HEK293 (cell line): Measurements from ENCODE around the gene PWWP2B.

ENCODE experiments used
- CTCF ChIA-PET: fragments of 350-600 bp; formaldehyde crosslinking; extraction: SDS; loops from one replicate; lab custom pipeline; 2021; ENCODE audit warnings: antibody characterized with exemption; lab: Yijun Ruan, JAX
- POLR2A ChIA-PET: fragments of 300-600 bp; formaldehyde crosslinking; extraction: SDS; loops from one replicate; lab custom pipeline; 2020; ENCODE audit warnings: antibody characterized with exemption, inconsistent platforms; lab: Yijun Ruan, JAX
- H3K27ac ChIP-seq: fragments of 200-500 bp; sonication (Bioruptor generic); 2 replicates; pipeline ENCODE4 v1.5.1; 2014; ENCODE audit warnings: low read depth, low read length, control low read depth, inconsistent platforms; ENCODE audit errors: extremely low read depth
- H3K36me3 ChIP-seq, 2 experiments: fragments of 200-500 bp in 1 of 2; sonication (Bioruptor generic) in 1 of 2; 1 replicate in 1 of 2; 2 replicates in 1 of 2; pipeline ENCODE4 v1.5.1; 2014 to 2017; ENCODE audit warnings: inconsistent platforms in 2 of 2, low read length in 2 of 2; ENCODE audit not compliant: control insufficient read depth in 2 of 2, insufficient read depth in 1 of 2
- H3K4me1 ChIP-seq: fragments of 200-500 bp; sonication (Bioruptor generic); 2 replicates; pipeline ENCODE4 v1.5.1; 2014; ENCODE audit warnings: mild to moderate bottlenecking, low read length, inconsistent platforms; ENCODE audit not compliant: control insufficient read depth, insufficient read depth
- H3K4me3 ChIP-seq: 2 replicates; pipeline ENCODE4 v1.5.1; 2011; ENCODE audit warnings: low read depth, mild to moderate bottlenecking, control low read depth, low read length, moderate library complexity
- H3K9me3 ChIP-seq: fragments of 200-500 bp; sonication (Bioruptor generic); 2 replicates; pipeline ENCODE4 v1.5.1; 2014; ENCODE audit warnings: low read depth, low read length, inconsistent platforms; ENCODE audit not compliant: control insufficient read depth, insufficient read depth
- GLI4 ChIP-seq: fragments of 450-650 bp; formaldehyde crosslinking; IDR thresholded peaks from 2 replicates; pipeline ENCODE4 v1.5.1; 2016; ENCODE audit warnings: missing biosample characterization, missing genetic modification characterization
- GLIS1 ChIP-seq: fragments of 450-650 bp; formaldehyde crosslinking; IDR thresholded peaks from 2 replicates; pipeline ENCODE4 v1.5.1; 2016; ENCODE audit warnings: missing biosample characterization, missing genetic modification characterization
- IKZF3 ChIP-seq: fragments of 450-650 bp; IDR thresholded peaks from 2 replicates; pipeline ENCODE4 v1.5.0; 2018; ENCODE audit warnings: missing biosample characterization, mild to moderate bottlenecking, missing genetic modification characterization, moderate library complexity
- OSR2 ChIP-seq: fragments of 450-650 bp; formaldehyde crosslinking; IDR thresholded peaks from 2 replicates; pipeline ENCODE4 v1.5.1; 2016; ENCODE audit warnings: missing biosample characterization, missing genetic modification characterization
- RBAK ChIP-seq: fragments of 450-650 bp; formaldehyde crosslinking; IDR thresholded peaks from 2 replicates; pipeline ENCODE4 v1.5.1; 2016; ENCODE audit warnings: missing biosample characterization, missing genetic modification characterization
- REPIN1 ChIP-seq: fragments of 450-650 bp; formaldehyde crosslinking; IDR thresholded peaks from 2 replicates; pipeline ENCODE4 v1.5.1; 2017; ENCODE audit warnings: missing biosample characterization, missing genetic modification characterization, low read depth
- TRIM28 ChIP-seq: IDR thresholded peaks from 2 replicates; pipeline ENCODE4 v1.6.1; 2011; ENCODE audit warnings: low read length, control low read depth, borderline replicate concordance
- ZNF324 ChIP-seq: fragments of 450-650 bp; formaldehyde crosslinking; IDR thresholded peaks from 2 replicates; pipeline ENCODE4 v1.5.1; 2016; ENCODE audit warnings: missing biosample characterization, missing genetic modification characterization
- ZNF341 ChIP-seq: fragments of 450-650 bp; formaldehyde crosslinking; IDR thresholded peaks from 2 replicates; pipeline ENCODE4; 2016; ENCODE audit warnings: low read depth, missing biosample characterization, missing genetic modification characterization
- ZNF354C ChIP-seq: fragments of 450-650 bp; formaldehyde crosslinking; IDR thresholded peaks from 2 replicates; pipeline ENCODE4 v1.5.1; 2016; ENCODE audit warnings: missing biosample characterization, missing genetic modification characterization, low read depth, borderline replicate concordance
- ZNF391 ChIP-seq: fragments of 450-650 bp; formaldehyde crosslinking; IDR thresholded peaks from 2 replicates; pipeline ENCODE4 v1.5.1; 2016; ENCODE audit warnings: low read depth, missing biosample characterization, missing genetic modification characterization, borderline replicate concordance
- ZNF433 ChIP-seq: fragments of 450-650 bp; formaldehyde crosslinking; IDR thresholded peaks from 2 replicates; pipeline ENCODE4 v1.5.1; 2016; ENCODE audit warnings: missing biosample characterization, missing genetic modification characterization, low read depth
- ZNF660 ChIP-seq: fragments of 450-650 bp; IDR thresholded peaks from 2 replicates; pipeline ENCODE4 v1.5.1; 2018; ENCODE audit warnings: missing biosample characterization, mild to moderate bottlenecking, missing genetic modification characterization
- ZNF747 ChIP-seq: fragments of 450-650 bp; formaldehyde crosslinking; IDR thresholded peaks from 2 replicates; pipeline ENCODE4 v1.5.1; 2016; ENCODE audit warnings: missing biosample characterization, missing genetic modification characterization
- ZNF76 ChIP-seq: fragments of 450-650 bp; formaldehyde crosslinking; IDR thresholded peaks from 2 replicates; pipeline ENCODE4; 2016; ENCODE audit warnings: low read depth, missing biosample characterization, missing genetic modification characterization, borderline replicate concordance
- TF ChIP-seq, protein P1 (sequence below): fragments of 450-650 bp; formaldehyde crosslinking; IDR thresholded peaks from 2 replicates; pipeline ENCODE4 v1.5.1; 2017; ENCODE audit warnings: missing biosample characterization, missing genetic modification characterization
- TF ChIP-seq, protein P2 (sequence below): fragments of 450-650 bp; formaldehyde crosslinking; IDR thresholded peaks from 2 replicates; pipeline ENCODE4 v1.5.1; 2016; ENCODE audit warnings: missing biosample characterization, missing genetic modification characterization
- TF ChIP-seq, protein P3 (sequence below): fragments of 450-650 bp; formaldehyde crosslinking; IDR thresholded peaks from 2 replicates; pipeline ENCODE4 v1.5.1; 2016; ENCODE audit warnings: missing biosample characterization, missing genetic modification characterization
- TF ChIP-seq, protein P4 (sequence below): fragments of 450-650 bp; formaldehyde crosslinking; optimal IDR thresholded peaks from 2 replicates; pipeline ENCODE3; 2016; ENCODE audit warnings: missing biosample characterization, mild to moderate bottlenecking, missing genetic modification characterization
- TF ChIP-seq, protein P5 (sequence below): fragments of 450-650 bp; formaldehyde crosslinking; IDR thresholded peaks from 2 replicates; pipeline ENCODE4 v1.5.1; 2016; ENCODE audit warnings: missing biosample characterization, missing genetic modification characterization

The PWWP2B gene

DNA sequence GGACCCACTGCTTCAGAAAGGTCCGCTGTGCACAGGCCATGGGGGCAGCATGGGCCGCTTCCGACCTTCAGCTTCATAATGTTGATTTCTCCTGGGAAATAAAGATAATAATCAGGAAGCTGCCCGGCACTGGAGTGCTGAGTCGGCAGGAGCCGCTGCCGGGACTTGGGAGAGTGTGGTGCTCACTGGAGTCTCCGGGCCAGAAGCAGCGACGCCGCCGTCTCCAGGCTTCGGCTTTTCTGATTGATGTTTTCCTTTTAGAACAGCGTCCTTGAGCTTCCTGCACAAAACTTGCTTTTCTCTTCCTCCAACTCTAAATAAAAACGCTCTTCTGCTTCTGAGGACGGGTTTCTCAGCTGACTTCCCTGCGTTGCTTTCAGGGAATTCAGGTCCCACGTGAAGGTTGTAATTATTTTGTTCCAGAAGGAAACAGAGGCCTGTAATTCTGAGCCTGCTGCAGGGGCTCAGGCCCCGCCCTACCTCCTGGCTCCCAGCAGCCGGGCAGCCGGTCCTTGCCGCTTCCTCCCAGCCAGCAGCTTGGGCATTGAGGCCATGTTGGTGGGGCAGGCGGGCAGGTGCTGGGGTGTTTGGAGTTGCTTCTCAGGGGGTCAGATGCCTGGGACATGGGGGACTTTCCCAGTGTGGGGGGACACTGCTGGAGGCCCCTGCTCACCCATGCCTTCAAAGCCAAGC, 14.7 kb downstream of the PWWP2B start (continued):
- TF ChIP-seq, protein P1, sequence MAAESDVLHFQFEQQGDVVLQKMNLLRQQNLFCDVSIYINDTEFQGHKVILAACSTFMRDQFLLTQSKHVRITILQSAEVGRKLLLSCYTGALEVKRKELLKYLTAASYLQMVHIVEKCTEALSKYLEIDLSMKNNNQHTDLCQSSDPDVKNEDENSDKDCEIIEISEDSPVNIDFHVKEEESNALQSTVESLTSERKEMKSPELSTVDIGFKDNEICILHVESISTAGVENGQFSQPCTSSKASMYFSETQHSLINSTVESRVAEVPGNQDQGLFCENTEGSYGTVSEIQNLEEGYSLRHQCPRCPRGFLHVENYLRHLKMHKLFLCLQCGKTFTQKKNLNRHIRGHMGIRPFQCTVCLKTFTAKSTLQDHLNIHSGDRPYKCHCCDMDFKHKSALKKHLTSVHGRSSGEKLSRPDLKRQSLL, result peak; percentile 60; the same call in 1 of the 2 replicates
- TF ChIP-seq ZNF341 (tag by site-specific recombination) (peak; percentile 65), TRIM28 (peak; percentile 11; the same call in 1 of the 2 replicates), IKZF3 (tag by site-specific recombination) (peak; percentile 57; the same call in 1 of the 2 replicates)

DNA sequence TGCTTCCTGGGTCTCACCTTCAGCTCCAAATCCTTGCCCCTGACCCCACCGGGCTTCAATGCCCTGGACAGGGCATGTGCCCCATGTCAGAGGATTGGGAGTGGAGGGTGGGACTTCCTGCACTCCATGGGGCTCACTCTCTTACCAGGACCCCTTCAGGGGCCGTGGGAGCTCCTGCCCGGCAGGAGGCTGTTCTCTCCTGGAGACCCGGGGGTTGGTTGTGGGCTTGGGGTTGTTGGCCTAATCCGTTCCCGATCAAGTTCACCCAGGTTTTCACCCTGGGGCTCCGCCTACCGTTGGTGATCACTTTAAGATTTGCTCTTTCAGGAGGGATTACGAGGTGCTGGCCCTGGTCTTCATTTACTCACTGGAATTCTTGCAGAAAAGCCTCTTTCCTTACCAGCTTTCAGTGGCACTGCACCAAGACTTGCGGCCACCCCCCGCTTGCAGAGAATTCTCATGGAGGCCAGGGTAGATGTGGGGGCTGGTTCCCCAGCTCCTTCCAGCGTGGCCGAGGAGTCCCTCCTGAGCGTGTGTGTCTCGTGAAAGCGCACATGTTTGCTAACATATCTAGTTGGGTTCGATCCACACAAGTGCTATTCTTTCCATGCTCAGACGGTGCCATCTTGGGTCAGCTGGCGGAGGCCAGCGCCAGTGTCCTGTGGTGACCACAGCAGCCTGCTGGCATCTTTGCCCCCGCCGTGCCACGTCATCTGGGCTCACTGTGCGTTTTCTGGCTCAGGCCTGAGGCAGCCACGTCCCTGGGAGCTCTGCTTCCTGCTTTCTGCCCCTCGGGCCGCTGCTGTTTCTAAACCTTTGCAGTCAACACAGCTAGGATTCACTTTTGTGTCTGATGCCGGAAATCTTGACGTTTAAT, 15.6 kb downstream of the PWWP2B start:
- Histone ChIP-seq H3K4me1 (peaks cover 3% of the 10 kb centered on the region; the same call in 1 of the 2 replicates), H3K36me3 (peaks cover 0 to 6% of the 10 kb centered on the region in 2 experiments; a peak in 1 of 3 replicates), H3K9me3 (no peaks in the 10 kb centered on the region), H3K27ac (peak overlapping the region; percentile 52; the same call in 1 of the 2 replicates), H3K4me3 (no peak overlapping the region)
- TF ChIP-seq ZNF354C (no peak), RBAK (tag by site-specific recombination) (no peak), IKZF3 (tag by site-specific recombination) (no peak)
- ChIA-PET POLR2A (no interaction called here), CTCF (interaction anchor here (0.6 to 1.7 kb wide), 2 partner anchors 41 to 307 kb away, joined by 3 to 6 read pairs; no protein-coding TSS in a partner anchor)

DNA sequence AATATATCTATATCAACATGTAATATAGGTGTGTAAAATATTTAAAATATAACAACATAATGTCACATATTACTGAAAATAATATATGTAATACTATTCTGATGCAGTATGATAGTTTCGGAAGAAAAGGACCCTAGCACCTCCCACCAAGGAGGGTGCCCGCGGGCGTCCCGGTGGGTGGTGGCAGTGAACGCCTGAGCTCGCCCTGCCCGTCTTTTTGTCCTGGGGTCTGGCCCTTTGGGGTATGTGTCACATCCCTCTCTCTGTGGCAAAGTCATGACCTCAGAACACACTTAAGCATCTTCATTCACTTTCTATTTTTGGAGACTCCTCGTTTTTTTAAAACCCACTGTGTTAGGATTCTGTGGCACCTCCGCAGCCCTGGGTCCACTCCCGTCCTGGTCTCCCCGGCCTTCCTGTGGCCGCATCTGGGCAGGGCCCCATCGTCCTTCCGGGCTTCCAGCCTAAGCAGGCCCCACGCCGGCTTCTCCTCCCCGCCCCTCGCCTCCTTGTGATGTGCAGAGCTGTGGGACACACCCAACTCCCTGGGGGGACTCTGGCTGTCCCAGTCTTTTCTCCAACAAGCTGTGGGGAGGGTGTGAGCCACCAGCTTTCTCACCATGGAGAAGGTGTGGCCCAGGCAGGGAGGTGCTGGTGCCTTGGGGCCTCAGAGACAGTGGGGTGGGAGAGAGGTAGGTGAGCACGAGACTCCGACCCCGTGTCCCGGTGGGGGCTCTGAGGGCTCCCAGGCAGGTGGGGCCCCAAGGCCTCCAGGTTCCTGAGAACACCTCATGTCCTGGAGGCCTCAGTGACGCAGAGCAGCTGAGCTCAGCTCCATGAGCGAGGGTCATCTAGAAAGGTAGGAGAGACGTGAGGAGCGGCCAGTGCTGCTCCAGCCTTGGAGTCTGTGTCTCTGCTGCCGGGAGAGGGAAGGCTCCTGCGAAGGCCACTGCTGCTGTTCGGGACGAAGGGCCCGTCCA, 16.5 kb downstream of the PWWP2B start:
- ChIA-PET POLR2A (no interaction called here), CTCF (interaction anchor here (0.6 kb wide), 1 partner anchor 306 kb away, joined by 3 read pairs; no protein-coding TSS in a partner anchor)
- H3K4me1 ChIP-seq, result peaks cover 3% of the 10 kb centered on the region; the same call in 1 of the 2 replicates
- no peak overlapping the region for H3K4me3 ChIP-seq
- no peak overlapping the region for H3K27ac ChIP-seq
- H3K36me3 ChIP-seq, result peaks cover 0 to 6% of the 10 kb centered on the region in 2 experiments; a peak in 1 of 3 replicates
- H3K9me3 ChIP-seq, result no peaks in the 10 kb centered on the region
- TF ChIP-seq ZNF391 (tag by site-specific recombination) (no peak), GLI4 (tag by site-specific recombination) (no peak), ZNF324 (tag by site-specific recombination) (no peak), ZNF747 (no peak), ZNF433 (tag by site-specific recombination) (no peak), REPIN1 (tag by site-specific recombination) (no peak), OSR2 (no peak), GLIS1 (tag by site-specific recombination) (peak; percentile 40), ZNF76 (tag by site-specific recombination) (no peak), ZNF660 (no peak)
- TF ChIP-seq, protein P2, sequence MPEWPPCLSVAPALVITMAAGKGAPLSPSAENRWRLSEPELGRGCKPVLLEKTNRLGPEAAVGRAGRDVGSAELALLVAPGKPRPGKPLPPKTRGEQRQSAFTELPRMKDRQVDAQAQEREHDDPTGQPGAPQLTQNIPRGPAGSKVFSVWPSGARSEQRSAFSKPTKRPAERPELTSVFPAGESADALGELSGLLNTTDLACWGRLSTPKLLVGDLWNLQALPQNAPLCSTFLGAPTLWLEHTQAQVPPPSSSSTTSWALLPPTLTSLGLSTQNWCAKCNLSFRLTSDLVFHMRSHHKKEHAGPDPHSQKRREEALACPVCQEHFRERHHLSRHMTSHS (tag by site-specific recombination), result no peak
- TF ChIP-seq, protein P3, sequence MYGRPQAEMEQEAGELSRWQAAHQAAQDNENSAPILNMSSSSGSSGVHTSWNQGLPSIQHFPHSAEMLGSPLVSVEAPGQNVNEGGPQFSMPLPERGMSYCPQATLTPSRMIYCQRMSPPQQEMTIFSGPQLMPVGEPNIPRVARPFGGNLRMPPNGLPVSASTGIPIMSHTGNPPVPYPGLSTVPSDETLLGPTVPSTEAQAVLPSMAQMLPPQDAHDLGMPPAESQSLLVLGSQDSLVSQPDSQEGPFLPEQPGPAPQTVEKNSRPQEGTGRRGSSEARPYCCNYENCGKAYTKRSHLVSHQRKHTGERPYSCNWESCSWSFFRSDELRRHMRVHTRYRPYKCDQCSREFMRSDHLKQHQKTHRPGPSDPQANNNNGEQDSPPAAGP (tag by site-specific recombination), result peak; percentile 59; the same call in 1 of the 2 replicates
- TF ChIP-seq, protein P4, sequence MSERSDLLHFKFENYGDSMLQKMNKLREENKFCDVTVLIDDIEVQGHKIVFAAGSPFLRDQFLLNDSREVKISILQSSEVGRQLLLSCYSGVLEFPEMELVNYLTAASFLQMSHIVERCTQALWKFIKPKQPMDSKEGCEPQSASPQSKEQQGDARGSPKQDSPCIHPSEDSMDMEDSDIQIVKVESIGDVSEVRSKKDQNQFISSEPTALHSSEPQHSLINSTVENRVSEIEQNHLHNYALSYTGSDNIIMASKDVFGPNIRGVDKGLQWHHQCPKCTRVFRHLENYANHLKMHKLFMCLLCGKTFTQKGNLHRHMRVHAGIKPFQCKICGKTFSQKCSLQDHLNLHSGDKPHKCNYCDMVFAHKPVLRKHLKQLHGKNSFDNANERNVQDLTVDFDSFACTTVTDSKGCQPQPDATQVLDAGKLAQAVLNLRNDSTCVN (tag by site-specific recombination), result no peak
- TF ChIP-seq, protein P5, sequence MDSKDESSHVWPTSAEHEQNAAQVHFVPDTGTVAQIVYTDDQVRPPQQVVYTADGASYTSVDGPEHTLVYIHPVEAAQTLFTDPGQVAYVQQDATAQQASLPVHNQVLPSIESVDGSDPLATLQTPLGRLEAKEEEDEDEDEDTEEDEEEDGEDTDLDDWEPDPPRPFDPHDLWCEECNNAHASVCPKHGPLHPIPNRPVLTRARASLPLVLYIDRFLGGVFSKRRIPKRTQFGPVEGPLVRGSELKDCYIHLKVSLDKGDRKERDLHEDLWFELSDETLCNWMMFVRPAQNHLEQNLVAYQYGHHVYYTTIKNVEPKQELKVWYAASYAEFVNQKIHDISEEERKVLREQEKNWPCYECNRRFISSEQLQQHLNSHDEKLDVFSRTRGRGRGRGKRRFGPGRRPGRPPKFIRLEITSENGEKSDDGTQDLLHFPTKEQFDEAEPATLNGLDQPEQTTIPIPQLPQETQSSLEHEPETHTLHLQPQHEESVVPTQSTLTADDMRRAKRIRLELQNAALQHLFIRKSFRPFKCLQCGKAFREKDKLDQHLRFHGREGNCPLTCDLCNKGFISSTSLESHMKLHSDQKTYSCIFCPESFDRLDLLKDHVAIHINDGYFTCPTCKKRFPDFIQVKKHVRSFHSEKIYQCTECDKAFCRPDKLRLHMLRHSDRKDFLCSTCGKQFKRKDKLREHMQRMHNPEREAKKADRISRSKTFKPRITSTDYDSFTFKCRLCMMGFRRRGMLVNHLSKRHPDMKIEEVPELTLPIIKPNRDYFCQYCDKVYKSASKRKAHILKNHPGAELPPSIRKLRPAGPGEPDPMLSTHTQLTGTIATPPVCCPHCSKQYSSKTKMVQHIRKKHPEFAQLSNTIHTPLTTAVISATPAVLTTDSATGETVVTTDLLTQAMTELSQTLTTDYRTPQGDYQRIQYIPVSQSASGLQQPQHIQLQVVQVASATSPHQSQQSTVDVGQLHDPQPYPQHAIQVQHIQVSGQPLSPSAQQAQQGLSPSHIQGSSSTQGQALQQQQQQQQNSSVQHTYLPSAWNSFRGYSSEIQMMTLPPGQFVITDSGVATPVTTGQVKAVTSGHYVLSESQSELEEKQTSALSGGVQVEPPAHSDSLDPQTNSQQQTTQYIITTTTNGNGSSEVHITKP (tag by site-specific recombination), result no peak
